Measurements from ENCODE around the gene DBI.

DNA sequence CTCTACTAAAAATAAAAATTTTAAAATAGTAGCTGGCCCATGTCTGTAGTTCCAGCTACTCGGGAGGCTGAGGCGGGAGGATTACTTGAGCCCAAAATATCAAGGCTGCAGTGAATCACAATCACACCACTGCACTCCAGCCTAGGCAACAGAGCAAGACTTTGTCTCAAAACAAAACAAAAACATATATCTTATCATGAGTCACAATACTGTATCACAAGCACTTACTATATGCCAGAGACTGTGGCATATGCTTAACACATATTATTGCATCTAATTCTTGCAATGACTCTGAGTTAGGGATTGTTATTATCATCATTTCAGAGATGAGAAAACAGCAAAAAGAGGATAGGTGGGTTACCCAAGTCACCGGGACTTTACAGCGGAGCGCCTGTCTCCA, 35.3 kb downstream of the DBI start:
- TF ChIP-seq MLLT10 (CRISPR knock-in tag; IDR thresholded peaks at IDR 0.05) (no peak), CENPX (CRISPR knock-in tag; IDR thresholded peaks at IDR 0.05) (no peak), TAF1 (CRISPR knock-in tag; IDR thresholded peaks at IDR 0.05) (no peak), NR2F1 (CRISPR knock-in tag; IDR thresholded peaks at IDR 0.05) (no peak), MYNN (CRISPR knock-in tag; IDR thresholded peaks at IDR 0.05; ENCODE audit: low read depth) (no peak), CAMTA2 (CRISPR knock-in tag; IDR thresholded peaks at IDR 0.05; ENCODE audit: borderline replicate concordance) (no peak), CBX2 (IDR thresholded peaks at IDR 0.05; ENCODE audit: low read depth, low read length) (no peak), CBX2 (CRISPR knock-in tag; IDR thresholded peaks at IDR 0.05; ENCODE audit: low read depth) (no peak), ZNF431 (CRISPR knock-in tag; IDR thresholded peaks at IDR 0.05; ENCODE audit: borderline replicate concordance, low read depth) (no peak), ERF (CRISPR knock-in tag; IDR thresholded peaks at IDR 0.05) (no peak), ZBTB7A (CRISPR knock-in tag; IDR thresholded peaks at IDR 0.05) (no peak), SAFB2 (CRISPR knock-in tag; IDR thresholded peaks at IDR 0.05; ENCODE audit: borderline replicate concordance, low read depth) (no peak)
- TF ChIP-seq, protein P1, sequence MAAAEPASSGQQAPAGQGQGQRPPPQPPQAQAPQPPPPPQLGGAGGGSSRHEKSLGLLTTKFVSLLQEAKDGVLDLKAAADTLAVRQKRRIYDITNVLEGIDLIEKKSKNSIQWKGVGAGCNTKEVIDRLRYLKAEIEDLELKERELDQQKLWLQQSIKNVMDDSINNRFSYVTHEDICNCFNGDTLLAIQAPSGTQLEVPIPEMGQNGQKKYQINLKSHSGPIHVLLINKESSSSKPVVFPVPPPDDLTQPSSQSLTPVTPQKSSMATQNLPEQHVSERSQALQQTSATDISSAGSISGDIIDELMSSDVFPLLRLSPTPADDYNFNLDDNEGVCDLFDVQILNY (CRISPR knock-in tag; conservative IDR thresholded peaks at IDR 0.05): no peak
- TF ChIP-seq, protein P2, sequence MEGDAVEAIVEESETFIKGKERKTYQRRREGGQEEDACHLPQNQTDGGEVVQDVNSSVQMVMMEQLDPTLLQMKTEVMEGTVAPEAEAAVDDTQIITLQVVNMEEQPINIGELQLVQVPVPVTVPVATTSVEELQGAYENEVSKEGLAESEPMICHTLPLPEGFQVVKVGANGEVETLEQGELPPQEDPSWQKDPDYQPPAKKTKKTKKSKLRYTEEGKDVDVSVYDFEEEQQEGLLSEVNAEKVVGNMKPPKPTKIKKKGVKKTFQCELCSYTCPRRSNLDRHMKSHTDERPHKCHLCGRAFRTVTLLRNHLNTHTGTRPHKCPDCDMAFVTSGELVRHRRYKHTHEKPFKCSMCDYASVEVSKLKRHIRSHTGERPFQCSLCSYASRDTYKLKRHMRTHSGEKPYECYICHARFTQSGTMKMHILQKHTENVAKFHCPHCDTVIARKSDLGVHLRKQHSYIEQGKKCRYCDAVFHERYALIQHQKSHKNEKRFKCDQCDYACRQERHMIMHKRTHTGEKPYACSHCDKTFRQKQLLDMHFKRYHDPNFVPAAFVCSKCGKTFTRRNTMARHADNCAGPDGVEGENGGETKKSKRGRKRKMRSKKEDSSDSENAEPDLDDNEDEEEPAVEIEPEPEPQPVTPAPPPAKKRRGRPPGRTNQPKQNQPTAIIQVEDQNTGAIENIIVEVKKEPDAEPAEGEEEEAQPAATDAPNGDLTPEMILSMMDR (CRISPR knock-in tag; IDR thresholded peaks at IDR 0.05): no peak

Measured in HepG2 (cell line).